ENCODE results near the gene RIF1. TPM values are rescaled to one million over a fixed set of nuclear protein-coding genes. Genes with fewer than 3 reads are reported as not detected.

The RIF1 gene
- polyA plus RNA-seq, 1 of the 3 experiments (the other 2 are of a cell fraction) = 2.4 TPM

DNA sequence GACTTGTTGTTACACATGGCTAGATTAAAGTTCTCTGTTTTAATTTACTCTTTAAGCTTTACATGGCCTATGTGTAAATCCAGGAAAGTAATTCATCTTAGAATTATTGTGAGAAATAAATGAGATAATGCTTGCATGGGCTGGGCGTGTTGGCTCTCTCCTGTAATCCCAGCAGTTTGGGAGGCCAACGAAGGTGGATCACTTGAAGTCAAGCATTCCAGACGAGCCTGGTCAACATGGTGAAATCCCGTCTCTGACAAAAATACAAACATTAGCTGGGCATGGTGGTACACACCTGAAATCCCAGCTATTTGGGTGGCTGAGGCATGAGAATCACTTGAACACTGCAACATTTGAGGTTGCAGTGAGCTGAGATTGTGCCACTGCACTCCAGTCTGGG is 4.3 kb upstream of the RIF1 start:
- Histone ChIP-seq H4K20me1 (ENCODE audit: insufficient read depth) (no peaks in the 10 kb centered on the region; the same call in 1 of the 2 replicates), H2AFZ (ENCODE audit: low read depth) (no peak overlapping the region), H3F3A (replicated peaks; ENCODE audit: insufficient read depth) (no peaks in the 10 kb centered on the region), H3K36me3 (replicated peaks in 1 of 2; ENCODE audit: control insufficient read depth in 1 of 2, insufficient read depth in 2 of 2, low read length in 1 of 2) (no peaks in the 10 kb centered on the region), H3K27me3 (ENCODE audit: insufficient read depth) (no peaks in the 10 kb centered on the region), H3K9me3 (no peaks in the 10 kb centered on the region), H3K9ac (no peak overlapping the region), H3K27ac (ENCODE audit: low read depth in 2 of 2, low read length in 1 of 2) (no peak overlapping the region), H3K4me3 (ENCODE audit: low read depth in 2 of 2, low read length in 1 of 2) (no peak overlapping the region), H3K4me1 (ENCODE audit: control insufficient read depth in 1 of 2, insufficient read depth in 2 of 2, low read depth in 1 of 2, low read length in 1 of 2) (no peaks in the 10 kb centered on the region; a peak in 1 of 4 replicates), H3K9me2 (no peaks in the 10 kb centered on the region), H3K4me2 (no peak overlapping the region), H3K79me2 (ENCODE audit: insufficient read depth) (peaks cover 7% of the 10 kb centered on the region)
- TF ChIP-seq, protein P1, sequence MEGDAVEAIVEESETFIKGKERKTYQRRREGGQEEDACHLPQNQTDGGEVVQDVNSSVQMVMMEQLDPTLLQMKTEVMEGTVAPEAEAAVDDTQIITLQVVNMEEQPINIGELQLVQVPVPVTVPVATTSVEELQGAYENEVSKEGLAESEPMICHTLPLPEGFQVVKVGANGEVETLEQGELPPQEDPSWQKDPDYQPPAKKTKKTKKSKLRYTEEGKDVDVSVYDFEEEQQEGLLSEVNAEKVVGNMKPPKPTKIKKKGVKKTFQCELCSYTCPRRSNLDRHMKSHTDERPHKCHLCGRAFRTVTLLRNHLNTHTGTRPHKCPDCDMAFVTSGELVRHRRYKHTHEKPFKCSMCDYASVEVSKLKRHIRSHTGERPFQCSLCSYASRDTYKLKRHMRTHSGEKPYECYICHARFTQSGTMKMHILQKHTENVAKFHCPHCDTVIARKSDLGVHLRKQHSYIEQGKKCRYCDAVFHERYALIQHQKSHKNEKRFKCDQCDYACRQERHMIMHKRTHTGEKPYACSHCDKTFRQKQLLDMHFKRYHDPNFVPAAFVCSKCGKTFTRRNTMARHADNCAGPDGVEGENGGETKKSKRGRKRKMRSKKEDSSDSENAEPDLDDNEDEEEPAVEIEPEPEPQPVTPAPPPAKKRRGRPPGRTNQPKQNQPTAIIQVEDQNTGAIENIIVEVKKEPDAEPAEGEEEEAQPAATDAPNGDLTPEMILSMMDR (IDR thresholded peaks at IDR 0.05) = no peak
- TF ChIP-seq ELF1 (IDR thresholded peaks at IDR 0.05) (no peak), USF1 (IDR thresholded peaks at IDR 0.05; ENCODE audit: borderline replicate concordance, low read depth) (no peak), RCOR1 (IDR thresholded peaks at IDR 0.05; ENCODE audit: low read length) (no peak), RXRA (IDR thresholded peaks at IDR 0.05; ENCODE audit: borderline replicate concordance, low read depth) (no peak), EZH2phosphoT487 (IDR thresholded peaks at IDR 0.05; ENCODE audit: borderline replicate concordance, low read depth) (no peak), MXI1 (IDR thresholded peaks at IDR 0.05; ENCODE audit: low read depth, low read length) (no peak), TCF12 (IDR thresholded peaks at IDR 0.05) (no peak), YY1 (IDR thresholded peaks at IDR 0.05; ENCODE audit: low read depth) (no peak), SIN3A (IDR thresholded peaks at IDR 0.05; ENCODE audit: borderline replicate concordance, low read depth, low read length) (no peak), GATA2 (CRISPR knock-in tag; IDR thresholded peaks at IDR 0.05) (no peak)
- TF ChIP-seq, protein P2, sequence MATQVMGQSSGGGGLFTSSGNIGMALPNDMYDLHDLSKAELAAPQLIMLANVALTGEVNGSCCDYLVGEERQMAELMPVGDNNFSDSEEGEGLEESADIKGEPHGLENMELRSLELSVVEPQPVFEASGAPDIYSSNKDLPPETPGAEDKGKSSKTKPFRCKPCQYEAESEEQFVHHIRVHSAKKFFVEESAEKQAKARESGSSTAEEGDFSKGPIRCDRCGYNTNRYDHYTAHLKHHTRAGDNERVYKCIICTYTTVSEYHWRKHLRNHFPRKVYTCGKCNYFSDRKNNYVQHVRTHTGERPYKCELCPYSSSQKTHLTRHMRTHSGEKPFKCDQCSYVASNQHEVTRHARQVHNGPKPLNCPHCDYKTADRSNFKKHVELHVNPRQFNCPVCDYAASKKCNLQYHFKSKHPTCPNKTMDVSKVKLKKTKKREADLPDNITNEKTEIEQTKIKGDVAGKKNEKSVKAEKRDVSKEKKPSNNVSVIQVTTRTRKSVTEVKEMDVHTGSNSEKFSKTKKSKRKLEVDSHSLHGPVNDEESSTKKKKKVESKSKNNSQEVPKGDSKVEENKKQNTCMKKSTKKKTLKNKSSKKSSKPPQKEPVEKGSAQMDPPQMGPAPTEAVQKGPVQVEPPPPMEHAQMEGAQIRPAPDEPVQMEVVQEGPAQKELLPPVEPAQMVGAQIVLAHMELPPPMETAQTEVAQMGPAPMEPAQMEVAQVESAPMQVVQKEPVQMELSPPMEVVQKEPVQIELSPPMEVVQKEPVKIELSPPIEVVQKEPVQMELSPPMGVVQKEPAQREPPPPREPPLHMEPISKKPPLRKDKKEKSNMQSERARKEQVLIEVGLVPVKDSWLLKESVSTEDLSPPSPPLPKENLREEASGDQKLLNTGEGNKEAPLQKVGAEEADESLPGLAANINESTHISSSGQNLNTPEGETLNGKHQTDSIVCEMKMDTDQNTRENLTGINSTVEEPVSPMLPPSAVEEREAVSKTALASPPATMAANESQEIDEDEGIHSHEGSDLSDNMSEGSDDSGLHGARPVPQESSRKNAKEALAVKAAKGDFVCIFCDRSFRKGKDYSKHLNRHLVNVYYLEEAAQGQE (IDR thresholded peaks at IDR 0.05; ENCODE audit: low read depth, low read length) = no peak
- 78% methylated on average over 4 of the region's 4 CpGs for WGBS (ENCODE audit: low lambda C conversion rate)
- ChIA-PET CTCF (no interaction called here), POLR2A (no interaction called here)
- no peak for DNase-seq

- H3K27ac ChIP-seq (ENCODE audit: low read depth in 2 of 2, low read length in 1 of 2) = no peak overlapping the region
- POLR2A ChIA-PET = no interaction called here
- H3K27me3 ChIP-seq (ENCODE audit: insufficient read depth) = no peaks in the 10 kb centered on the region
- no peak overlapping the region for H3K4me3 ChIP-seq (ENCODE audit: low read depth in 2 of 2, low read length in 1 of 2)
- DNase-seq = no peak
- no peaks in the 10 kb centered on the region for H3F3A ChIP-seq (replicated peaks; ENCODE audit: insufficient read depth)
- H3K9me3 ChIP-seq = no peaks in the 10 kb centered on the region
- no peak overlapping the region for H3K4me2 ChIP-seq
- no peaks in the 10 kb centered on the region for H3K9me2 ChIP-seq
- peaks cover 26% of the 10 kb centered on the region for H3K79me2 ChIP-seq (ENCODE audit: insufficient read depth)
- peaks cover 0 to 9% of the 10 kb centered on the region in 2 experiments; a peak in 3 of 4 replicates for H3K4me1 ChIP-seq (ENCODE audit: control insufficient read depth in 1 of 2, insufficient read depth in 2 of 2, low read depth in 1 of 2, low read length in 1 of 2)
- no peak overlapping the region for H2AFZ ChIP-seq (ENCODE audit: low read depth)
- peaks cover 7% of the 10 kb centered on the region for H4K20me1 ChIP-seq (ENCODE audit: insufficient read depth)
- peaks cover 5 to 8% of the 10 kb centered on the region in 2 experiments for H3K36me3 ChIP-seq (replicated peaks in 1 of 2; ENCODE audit: control insufficient read depth in 1 of 2, insufficient read depth in 2 of 2, low read length in 1 of 2)
- CTCF ChIA-PET = no interaction called here
- no peak overlapping the region for H3K9ac ChIP-seq
- TF ChIP-seq RFX5 (IDR thresholded peaks at IDR 0.05; ENCODE audit: low read length) = no peak
- TF ChIP-seq, protein P2 (IDR thresholded peaks at IDR 0.05; ENCODE audit: low read depth, low read length) = no peak
- no peak for TF ChIP-seq TAF1 (IDR thresholded peaks at IDR 0.05; ENCODE audit: borderline replicate concordance, low read depth, low read length)
- no peak for TF ChIP-seq RAD21 (IDR thresholded peaks at IDR 0.05; ENCODE audit: low read length)
- no peak for TF ChIP-seq SMC3 (IDR thresholded peaks at IDR 0.05; ENCODE audit: low read depth, low read length)
- no peak for TF ChIP-seq SIN3A (IDR thresholded peaks at IDR 0.05; ENCODE audit: borderline replicate concordance, low read depth, low read length)
- TF ChIP-seq, protein P3, sequence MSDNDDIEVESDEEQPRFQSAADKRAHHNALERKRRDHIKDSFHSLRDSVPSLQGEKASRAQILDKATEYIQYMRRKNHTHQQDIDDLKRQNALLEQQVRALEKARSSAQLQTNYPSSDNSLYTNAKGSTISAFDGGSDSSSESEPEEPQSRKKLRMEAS (IDR thresholded peaks at IDR 0.05; ENCODE audit: low read depth) = no peak
These were observed 2.4 kb upstream of the RIF1 start for GRCh38 chr2:151407281-151407680.
